Measurements from ENCODE around the gene DOCK1.

DOCK1 gene

DNA sequence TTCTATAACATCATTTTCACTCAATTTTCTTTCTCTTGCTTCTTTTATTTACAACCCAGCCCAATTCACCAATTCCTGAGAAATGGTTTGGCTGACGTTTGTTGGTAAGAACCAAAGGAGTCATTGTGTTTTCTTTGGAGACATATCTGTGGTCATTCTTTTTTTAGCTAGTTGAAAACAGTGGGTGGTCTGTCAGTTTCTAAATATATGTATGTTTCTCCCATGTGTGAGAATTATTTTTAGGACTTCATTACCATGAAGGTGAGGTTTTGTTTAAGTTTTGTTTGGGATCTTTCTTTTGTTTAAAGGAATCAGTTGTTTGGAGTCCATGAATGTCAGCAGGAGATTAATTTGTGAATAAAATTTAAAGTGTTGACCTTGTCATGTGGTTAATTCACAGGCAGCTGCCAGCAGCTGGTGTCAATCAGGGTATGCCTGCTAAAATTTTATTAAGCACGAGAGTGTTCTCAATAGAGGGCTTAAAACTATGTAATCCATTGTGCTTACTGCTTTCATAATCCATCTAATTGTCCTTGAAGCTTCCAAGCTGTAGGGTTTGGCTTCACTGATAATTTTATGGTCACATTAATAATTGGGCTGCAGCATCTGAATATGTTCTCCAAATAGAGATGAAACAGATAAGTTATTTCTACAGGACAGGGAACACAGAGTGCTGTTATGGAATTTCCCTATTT, 252.4 kb downstream of the DOCK1 start:
- H3K9me3 Mint-ChIP-seq: no peaks in the 10 kb centered on the region
- H3K27ac Mint-ChIP-seq: no peak overlapping the region
- no peak for DNase-seq
- no peaks in the 10 kb centered on the region for H3K27me3 Mint-ChIP-seq (ENCODE audit: low read depth, poor library complexity)
- peaks cover 18% of the 10 kb centered on the region for H3K4me1 Mint-ChIP-seq
- no peaks in the 10 kb centered on the region for H3K36me3 Mint-ChIP-seq (ENCODE audit: low read depth)
- TF ChIP-seq, protein P1, sequence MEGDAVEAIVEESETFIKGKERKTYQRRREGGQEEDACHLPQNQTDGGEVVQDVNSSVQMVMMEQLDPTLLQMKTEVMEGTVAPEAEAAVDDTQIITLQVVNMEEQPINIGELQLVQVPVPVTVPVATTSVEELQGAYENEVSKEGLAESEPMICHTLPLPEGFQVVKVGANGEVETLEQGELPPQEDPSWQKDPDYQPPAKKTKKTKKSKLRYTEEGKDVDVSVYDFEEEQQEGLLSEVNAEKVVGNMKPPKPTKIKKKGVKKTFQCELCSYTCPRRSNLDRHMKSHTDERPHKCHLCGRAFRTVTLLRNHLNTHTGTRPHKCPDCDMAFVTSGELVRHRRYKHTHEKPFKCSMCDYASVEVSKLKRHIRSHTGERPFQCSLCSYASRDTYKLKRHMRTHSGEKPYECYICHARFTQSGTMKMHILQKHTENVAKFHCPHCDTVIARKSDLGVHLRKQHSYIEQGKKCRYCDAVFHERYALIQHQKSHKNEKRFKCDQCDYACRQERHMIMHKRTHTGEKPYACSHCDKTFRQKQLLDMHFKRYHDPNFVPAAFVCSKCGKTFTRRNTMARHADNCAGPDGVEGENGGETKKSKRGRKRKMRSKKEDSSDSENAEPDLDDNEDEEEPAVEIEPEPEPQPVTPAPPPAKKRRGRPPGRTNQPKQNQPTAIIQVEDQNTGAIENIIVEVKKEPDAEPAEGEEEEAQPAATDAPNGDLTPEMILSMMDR (IDR thresholded peaks at IDR 0.05): no peak
- H3K4me3 Mint-ChIP-seq: no peak overlapping the region

DNA sequence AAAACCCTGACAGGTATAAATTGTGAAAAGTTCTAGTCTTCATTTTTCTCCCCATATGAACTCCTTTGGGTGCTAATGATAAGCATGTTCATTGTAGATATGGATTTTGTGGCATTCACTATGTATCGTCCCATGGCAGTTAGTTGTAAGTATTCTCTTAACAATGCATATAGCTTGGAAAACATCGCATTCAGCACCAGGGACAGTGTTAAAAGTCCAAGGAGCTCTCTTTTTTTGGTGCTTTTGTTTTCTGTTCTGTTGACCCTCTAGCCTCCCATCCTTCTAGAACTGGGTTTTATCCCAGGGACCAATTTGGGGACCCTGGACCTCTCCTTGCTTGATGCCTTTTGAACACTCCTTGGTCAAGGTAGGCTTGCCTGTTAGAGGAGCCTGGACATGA, 253.4 kb downstream of the DOCK1 start:
- H3K4me3 Mint-ChIP-seq: no peak overlapping the region
- peaks cover 18% of the 10 kb centered on the region for H3K4me1 Mint-ChIP-seq
- H3K27me3 Mint-ChIP-seq (ENCODE audit: low read depth, poor library complexity): no peaks in the 10 kb centered on the region
- TF ChIP-seq, protein P1 (IDR thresholded peaks at IDR 0.05): no peak
- H3K36me3 Mint-ChIP-seq (ENCODE audit: low read depth): no peaks in the 10 kb centered on the region
- no peaks in the 10 kb centered on the region for H3K9me3 Mint-ChIP-seq
- DNase-seq: no peak
- no peak overlapping the region for H3K27ac Mint-ChIP-seq

DNA sequence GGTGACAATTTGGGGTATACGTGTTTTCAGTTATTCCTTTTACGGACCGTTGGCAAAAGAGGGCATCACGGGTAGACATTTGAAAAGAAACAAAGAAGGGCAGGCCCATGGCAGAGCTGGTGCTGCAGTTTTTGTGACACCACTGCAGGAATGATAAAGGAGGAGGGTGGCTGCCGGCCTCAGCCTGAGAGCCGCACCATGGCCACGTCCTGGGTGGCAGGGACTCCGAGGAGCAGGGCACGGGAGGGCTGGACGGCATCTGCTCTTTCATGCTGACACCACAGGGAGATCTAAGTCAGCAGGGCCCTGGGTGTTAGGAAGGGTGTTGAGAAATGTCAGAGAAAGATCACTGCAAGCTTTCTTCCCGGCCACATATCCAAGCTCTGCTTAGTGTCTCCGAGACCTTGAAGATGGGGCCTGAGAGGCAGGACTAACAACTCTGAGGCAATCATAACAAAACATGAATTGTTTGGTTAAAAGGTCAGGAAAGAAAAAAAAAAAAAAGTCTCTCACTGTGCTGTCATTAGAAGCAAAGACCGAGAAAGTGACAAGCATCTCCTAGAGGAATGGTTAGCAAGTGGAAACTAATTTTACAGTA, 254.5 kb downstream of the DOCK1 start:
- Mint-ChIP-seq H3K9me3 (no peaks in the 10 kb centered on the region), H3K4me1 (peaks cover 20% of the 10 kb centered on the region), H3K36me3 (ENCODE audit: low read depth) (no peaks in the 10 kb centered on the region), H3K27ac (no peak overlapping the region), H3K4me3 (no peak overlapping the region), H3K27me3 (ENCODE audit: low read depth, poor library complexity) (peaks cover 2% of the 10 kb centered on the region)
- TF ChIP-seq, protein P1 (IDR thresholded peaks at IDR 0.05): no peak
- no peak for DNase-seq

DNA sequence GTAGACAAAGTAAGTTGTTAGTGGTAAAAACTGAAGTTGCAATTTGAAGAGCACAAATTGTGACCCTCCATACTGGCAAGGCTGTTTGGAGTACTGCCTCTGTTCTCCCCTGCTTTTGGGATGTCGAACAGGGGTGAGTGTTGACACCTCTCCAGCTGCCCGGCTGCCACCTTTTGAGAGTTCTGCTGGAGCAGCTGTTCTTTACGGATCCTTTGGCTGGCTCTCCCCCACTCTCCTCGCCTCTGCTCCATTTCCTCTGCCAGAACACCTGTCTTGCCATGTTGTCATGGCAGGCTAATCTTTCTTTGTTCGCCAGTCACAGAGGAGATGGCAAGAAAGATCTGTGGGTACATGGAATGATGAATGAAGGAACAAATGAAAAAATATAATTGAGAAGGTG, 256.3 kb downstream of the DOCK1 start:
- Mint-ChIP-seq H3K4me1 (peaks cover 20% of the 10 kb centered on the region), H3K4me3 (no peak overlapping the region), H3K27me3 (ENCODE audit: low read depth, poor library complexity) (peaks cover 2% of the 10 kb centered on the region), H3K9me3 (no peaks in the 10 kb centered on the region), H3K27ac (no peak overlapping the region), H3K36me3 (ENCODE audit: low read depth) (no peaks in the 10 kb centered on the region)
- TF ChIP-seq, protein P1 (IDR thresholded peaks at IDR 0.05): no peak
- DNase-seq: no peak

DNA sequence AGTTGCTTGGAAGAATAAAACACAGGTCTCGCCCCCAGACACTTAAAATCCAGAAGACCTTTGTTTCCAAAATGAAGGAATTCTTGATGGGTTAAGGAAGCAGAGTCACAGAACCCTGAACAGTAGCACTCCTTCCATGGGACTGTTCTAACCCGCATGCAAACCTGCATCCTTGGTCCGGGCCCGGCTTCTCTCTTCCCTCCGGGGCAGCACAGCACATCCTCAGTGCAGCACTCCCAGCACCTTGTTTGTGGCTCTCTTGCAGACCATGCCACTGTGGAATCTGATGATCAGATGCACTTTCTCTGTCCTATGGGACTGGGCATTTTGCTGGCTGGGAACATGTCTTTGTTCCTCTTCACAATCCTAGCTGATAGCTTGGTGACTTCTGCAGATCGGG, 257.6 kb downstream of the DOCK1 start:
- no peaks in the 10 kb centered on the region for H3K36me3 Mint-ChIP-seq (ENCODE audit: low read depth)
- no peak for DNase-seq
- TF ChIP-seq, protein P1 (IDR thresholded peaks at IDR 0.05): no peak
- no peaks in the 10 kb centered on the region for H3K9me3 Mint-ChIP-seq
- peaks cover 2% of the 10 kb centered on the region for H3K27me3 Mint-ChIP-seq (ENCODE audit: low read depth, poor library complexity)
- H3K4me3 Mint-ChIP-seq: no peak overlapping the region
- H3K4me1 Mint-ChIP-seq: peaks cover 20% of the 10 kb centered on the region
- no peak overlapping the region for H3K27ac Mint-ChIP-seq

DNA sequence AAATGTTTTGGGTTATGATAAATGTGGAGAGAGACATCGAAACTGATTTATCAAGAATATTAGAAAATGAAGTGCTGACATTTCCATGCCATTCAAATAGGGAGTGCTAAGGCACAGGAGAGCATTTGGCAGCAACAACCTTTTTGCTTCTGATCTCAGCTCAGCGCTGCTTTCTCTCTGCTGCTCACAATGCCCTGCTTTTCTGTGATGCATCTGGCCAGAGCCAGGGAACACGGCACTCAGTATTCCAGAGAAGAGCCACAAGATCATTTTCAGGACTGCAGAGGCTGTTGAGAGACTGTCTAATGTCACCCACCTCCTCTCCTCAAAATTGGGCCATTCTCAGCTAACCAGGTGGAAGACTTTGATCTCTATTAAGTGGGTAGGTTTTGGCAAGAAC, 263.0 kb downstream of the DOCK1 start:
- H3K4me3 Mint-ChIP-seq: no peak overlapping the region
- H3K27me3 Mint-ChIP-seq (ENCODE audit: low read depth, poor library complexity): peaks cover 2% of the 10 kb centered on the region
- no peaks in the 10 kb centered on the region for H3K36me3 Mint-ChIP-seq (ENCODE audit: low read depth)
- H3K4me1 Mint-ChIP-seq: peaks cover 6% of the 10 kb centered on the region
- no peaks in the 10 kb centered on the region for H3K9me3 Mint-ChIP-seq
- TF ChIP-seq, protein P1 (IDR thresholded peaks at IDR 0.05): no peak
- DNase-seq: no peak
- H3K27ac Mint-ChIP-seq: no peak overlapping the region

Measured in nephron progenitor cell (in vitro differentiated cells).